Middle frontal gyrus (tissue), 1 donor: ENCODE measurements around the gene NFYC.

Source experiments
- DNase-seq: peaks from one replicate; pipeline ENCODE4 v3.0.0-alpha.2; 2015; ENCODE audit warnings: low spot score; ENCODE audit errors: extremely low spot score

Gene NFYC

DNA sequence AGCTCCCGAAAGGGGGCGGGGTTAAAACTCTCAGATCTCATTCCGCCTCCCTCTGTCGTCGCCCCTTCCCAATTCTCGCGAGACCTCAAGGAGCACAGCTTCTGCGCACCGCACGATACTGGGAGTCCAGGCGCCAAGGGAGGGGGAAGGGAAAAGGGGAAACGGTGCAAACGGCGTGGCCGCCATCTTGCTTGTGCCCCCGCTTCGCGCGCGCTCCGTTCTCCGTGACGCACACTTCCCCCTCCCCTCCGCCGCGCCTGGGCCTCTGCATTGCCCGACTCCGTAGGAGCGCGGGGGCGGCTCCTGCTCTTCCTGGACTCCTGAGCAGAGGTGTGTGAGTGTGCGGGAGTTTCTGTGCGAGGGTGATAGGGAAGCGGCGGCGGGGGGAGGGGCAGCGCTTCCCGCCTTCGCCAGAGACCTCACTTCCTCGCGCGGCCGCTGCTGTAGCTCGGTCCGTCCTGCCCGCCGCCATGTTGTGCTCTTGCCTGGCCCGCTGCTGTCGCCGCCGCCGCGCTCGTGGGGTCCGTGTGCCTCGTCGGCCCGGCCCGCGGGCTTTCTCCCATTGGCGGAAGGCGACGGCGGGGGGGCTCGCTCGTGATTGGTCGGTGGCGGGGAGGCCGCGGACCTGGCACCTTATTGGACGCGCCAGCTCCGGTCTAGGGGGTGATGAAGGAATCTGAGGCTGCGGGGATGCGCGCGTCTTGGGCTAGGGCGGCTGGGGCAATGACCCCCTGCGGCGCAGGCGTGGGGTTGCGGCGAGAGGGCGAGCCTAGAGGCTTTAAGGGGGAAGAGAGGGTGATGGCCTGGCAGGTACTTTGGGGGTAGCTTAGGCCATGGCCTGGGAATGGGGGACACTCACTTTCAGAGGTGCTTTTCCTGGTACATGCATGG is at the start of gene NFYC:
TSS of gene NFYC (plus strand) at position 167 of the 891 bp plus-strand sequence. CDS start 47,140 bp downstream, outside the sequence.
- peak; percentile 95 for DNase-seq

DNA sequence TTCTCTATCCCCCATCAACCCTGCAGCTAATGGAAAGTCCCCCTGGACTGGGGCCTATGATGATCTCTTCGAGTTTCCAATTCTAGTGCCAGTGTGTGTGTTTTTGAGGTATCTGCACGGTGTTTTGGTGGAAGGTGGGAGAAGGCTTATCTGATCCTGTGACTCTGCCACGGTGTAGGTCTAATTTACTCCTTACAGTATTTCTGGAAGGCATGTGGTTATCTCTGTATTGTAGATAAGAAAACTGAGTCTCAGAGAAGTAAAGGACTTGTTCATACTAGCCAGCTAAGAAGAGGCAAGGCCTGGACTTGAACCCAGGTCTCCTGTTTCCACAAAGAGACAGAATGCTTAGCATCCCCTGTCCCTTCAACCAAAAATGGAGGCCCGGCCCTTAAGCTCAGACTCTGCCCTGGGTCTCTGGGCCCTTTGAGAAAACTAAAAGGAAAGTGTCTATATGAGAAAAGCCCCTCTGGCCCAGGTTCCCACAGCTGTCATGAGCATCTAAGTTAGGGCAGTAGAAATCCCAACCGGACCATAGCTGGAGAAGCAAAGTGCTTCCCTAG is 46.3 kb upstream of the NFYC start:
- no peak for DNase-seq

DNA sequence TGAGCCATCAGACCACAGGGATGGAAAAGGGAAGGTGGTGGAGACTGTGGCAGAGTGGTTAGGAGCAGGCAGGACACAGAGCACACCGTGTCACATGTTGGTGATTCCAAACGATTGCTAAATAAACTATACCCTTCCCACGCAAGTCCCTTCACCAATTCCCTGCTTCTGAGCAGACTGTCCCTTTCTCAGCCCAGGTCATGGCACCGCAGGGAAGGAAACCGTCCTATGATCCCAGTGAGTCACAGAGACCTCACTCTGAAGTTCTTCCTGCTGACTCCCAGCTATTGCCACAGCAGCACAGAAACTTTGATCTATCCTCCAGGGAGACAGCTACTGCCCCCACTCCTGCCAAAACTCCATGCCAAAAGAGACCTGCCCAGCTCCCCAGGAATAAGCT is 45.2 kb upstream of the NFYC start:
- no peak for DNase-seq

DNA sequence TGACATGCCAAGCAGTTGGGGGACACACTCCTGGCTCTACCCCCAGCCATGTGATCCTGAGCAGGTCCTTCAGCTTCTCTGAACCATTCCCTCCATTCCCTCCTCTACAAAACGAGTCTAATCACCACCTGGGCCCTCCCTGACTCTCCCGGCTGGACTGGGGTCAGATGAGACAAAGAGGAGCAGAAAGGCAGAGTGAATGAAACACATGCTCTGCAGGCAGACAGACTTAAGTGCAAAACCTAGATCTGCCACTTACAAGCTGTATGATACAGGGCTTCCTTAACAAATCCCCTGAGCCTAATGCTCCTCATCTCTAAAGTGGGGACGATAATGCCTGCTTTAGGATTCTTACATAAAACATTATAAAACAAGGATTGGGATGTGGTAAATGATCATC is 43.3 kb upstream of the NFYC start:
- no peak for DNase-seq

DNA sequence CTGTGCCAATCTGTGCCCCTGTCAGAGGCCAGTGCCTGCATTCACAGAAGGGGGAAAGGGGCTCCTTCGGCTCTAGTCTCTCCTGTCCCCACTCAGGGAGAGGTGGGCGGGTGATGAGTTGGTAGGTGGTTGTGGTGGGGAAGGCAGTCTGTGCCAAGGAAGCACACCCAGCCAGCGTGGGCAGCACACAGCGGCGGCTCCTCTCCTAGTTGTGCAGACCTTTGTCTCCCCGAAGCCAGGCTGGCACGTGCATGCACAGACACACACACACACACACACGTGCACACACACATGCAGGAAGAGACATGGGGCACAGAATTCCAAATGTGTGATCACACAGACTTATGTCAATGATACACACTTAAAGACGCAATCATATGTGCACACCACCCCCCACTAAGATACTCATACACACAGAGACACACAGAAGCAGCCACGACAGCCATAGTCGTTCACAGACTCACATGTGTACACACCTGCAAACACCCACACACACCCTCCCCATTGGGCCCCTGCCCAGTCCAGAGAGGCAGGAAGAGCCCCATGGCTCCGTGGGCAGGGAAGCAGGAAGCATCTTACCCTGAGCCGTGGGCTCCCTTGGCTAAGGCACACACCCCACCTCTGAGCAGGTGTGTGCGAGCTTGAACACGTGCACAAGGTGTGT is 42.4 kb upstream of the NFYC start:
- no peak for DNase-seq

DNA sequence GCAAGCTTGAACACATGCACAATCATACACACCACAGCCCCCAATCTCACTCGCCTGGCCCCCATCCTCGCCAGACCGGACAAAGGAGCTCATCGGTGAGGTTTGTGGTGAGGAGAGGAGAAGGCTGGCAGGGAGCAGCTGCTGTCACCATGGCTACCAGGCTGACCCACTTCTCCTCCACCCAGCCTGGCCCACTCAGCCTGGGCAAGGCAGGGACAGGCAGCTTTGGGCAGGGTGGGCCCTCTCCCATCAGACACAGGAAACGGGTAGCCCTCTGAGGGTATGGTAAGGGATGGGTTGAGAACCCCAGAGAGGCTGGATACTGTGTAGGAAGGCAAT is 41.9 kb upstream of the NFYC start:
- no peak for DNase-seq

DNA sequence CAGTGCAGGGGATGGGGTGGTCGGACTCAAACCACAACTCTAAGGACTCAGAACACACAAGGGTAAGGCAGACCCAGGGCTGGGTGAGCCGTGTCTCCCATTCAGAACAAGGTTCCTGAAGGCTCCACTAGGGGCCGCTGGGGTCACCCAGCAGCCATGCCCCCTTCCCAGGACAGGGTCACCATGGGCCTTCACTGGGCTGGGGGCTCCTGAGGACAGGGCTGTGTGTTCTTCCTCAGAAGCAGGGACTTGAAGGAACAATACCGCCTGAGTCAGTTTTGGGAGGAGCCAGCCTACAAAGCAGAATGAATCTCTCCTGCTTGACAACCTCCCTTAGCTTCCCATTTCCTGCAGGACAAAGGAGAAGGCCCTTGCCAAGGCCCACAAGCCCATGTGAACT is 41.4 kb upstream of the NFYC start:
- DNase-seq: no peak

DNA sequence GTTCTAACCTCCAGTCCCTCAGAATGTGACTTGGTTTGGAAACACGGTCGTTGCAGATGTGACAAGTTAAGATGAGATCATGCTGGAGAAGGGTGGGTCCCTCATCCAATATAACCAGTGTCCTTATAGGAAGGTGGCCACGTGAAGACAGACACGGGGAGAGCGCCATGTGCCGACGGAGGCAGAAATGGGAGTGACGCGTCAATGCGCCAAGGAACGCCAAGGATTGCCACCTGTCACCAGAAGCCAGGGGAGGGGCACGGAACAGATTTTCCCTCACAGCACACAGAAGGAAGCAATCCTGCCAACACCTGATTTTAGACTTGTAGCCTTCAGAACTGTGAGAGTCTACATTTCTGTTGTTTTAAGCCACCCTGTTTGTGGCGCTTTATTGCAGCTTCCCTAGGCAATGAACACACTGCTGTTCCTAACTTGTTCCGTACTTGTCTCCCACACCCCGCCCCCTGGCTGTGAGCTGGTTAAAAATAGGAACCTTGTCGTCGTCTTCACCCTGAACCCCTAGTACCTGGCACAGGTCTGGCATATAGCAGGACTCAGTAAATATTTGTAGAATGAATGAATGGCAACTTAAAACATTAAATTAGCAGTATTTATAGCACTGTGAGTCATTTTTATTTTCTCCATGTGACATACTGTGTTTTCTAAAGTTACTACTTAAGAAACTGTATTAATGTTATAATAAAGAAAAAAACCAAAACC is 40.2 kb upstream of the NFYC start:
- DNase-seq: no peak

DNA sequence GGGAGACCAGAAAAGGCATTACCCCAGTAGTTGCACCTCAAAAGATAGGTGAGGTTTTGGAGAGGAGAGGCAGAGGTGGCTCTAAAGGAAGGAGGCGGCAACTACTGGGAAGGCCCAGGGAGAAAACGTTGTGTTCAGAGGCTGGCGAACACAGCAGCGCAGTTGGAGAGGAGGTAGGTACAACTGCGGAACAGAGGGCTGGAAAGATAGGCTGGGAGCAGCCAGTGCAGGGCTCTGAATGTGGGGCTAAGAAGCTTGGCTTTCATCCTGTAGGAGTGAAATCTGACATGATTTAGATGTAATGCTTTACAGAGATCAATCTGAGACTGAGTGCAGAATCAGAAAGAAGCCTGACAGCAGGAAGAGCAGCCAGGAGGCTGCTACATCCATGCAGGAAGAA is 39.0 kb upstream of the NFYC start:
- DNase-seq: no peak

DNA sequence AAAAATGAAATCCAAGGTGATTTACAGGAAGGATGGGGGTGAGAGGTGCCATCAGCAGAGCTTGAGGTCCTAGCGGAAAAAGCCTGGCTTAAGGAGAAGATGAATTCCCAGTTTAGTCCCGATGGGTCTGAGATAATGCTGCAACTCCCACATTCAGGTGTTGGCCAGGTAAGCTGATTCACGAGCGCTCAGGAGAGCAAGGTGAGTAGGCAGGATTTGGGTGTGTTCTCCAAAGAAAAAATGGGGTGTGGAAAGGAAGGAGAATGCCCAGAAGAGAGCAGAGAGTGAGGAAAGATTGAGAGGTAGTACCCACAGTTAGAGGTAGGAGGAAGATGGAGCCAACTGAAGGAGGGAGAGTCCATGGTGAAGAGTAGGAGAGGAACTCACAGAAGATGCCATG is 38.5 kb upstream of the NFYC start:
- DNase-seq: no peak

DNA sequence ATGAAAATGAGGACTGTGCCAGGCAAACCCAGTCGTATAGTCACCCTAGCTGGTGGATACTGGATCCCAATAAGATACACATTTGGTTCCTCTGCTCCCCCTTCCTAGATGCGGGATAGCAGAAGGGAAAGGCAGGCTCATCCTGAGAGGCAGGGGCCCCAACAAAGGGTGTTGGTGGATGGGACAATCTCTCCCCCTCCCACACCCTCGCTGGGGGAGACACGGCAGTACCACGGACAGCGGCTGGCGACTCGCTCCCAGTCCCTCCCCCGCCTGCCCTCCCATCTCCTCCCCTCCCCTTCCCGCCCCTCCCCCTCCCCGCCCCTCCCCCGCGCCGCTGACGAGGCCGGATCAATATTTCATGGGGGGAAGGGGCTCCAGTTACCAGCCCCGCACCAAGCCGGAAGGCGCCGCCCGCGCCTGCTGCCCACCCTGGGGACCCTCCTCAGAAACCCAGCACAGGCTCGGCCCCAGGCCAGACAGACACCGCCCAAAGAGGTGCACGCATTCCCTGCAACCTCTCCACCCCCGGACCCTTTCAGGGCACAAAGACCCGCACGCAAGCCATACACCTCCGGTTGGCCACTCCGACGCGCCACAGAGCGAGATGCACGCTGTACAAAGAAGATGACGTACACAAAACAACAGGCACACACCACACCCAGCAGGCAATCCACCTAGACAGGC is 37.5 kb upstream of the NFYC start:
- no peak for DNase-seq

DNA sequence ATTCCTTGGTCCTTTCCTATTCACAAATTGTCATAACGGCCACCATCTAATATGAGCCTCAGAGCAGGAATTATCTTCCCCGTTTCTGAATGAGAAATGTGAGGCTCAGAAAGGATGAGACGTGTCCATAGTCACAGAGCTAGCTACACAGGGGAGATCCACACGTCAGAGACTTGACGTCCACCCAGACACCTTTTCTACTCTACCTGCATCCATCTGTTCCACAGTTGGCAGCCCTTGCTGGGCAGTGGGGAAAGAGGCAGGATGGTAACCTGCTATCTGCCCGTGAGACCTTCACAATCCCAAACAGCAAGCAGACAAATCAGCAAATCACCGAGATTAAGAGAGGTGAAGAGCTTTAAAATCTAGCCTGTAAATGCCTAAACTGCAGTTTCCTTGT is 34.5 kb upstream of the NFYC start:
- no peak for DNase-seq

DNA sequence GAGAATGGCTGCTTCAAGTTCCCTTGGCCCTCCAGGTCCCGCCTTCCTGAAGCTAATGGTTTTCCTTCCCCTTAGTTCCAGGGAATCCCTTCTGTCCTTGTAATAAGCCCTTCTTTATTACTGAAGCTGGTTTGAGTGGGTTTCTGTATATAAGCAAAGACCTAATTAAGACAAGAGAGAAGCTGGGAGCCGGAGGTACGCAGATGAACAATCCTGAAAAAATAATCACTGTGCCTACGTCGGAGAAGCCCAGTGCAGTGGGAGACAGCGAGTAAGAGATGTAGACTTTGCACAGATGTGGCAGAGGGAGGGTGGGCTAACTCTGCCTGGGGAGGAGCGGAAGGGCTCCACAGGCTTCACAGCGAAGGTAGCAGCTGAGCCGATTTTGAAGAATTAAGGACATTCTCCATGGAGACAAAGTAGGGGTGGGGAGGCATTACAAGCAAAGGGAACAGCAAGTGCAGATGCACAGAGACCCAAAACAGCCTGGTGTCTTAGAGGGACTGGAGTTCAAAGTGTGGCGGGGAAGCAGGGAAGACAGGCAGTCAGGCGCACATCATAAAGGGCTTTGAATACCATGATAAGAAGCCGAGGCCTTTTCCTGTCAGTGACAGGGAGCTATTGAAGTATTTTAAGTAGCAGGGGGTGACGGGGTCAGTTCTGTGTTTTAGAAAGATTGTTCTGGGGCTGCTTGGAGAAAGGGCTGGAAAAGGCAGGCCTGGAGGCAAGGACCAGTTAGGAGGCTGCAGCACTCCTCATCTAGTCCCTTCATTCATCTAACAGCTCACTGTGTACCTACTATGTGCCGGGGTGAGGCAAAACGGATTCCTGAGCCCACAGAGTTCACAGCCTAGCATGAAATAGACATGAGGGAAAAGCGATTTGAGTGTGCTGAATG is 32.5 kb upstream of the NFYC start:
- no peak for DNase-seq

DNA sequence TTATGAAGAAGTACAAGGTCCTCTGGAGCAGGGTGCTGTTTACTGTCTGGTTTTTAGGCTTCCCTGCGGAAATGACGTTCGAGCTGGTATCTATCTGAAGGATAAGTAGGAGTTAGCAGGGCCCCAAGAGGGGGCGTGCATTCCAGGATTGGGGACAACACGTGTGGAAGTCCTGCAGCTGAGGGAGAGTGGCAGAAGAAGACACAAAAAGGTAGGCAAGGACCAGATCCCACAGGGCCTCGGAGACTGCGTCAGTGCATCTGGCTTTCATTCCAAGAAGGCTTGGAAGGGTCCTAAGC is 31.9 kb upstream of the NFYC start:
- DNase-seq: no peak

DNA sequence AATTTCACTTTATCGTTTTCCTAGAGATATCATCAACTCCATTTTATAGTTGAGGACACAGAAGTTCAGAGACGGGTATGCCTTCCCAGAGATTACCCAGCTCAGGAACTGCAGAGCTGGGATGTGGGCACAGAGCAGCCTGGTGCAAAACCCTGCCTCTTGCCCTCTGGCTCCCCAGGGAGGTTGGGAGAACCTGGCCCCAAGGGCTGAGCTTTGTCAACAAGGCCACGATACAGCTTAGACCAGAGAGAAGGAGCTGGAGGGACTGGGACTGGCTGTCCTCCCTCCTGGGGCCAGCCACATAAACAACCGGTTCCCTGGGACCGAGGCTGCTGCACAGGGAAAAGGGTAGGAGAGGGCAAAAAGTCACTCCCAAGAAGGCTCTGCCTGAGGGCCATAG is 29.8 kb upstream of the NFYC start:
- DNase-seq: no peak

DNA sequence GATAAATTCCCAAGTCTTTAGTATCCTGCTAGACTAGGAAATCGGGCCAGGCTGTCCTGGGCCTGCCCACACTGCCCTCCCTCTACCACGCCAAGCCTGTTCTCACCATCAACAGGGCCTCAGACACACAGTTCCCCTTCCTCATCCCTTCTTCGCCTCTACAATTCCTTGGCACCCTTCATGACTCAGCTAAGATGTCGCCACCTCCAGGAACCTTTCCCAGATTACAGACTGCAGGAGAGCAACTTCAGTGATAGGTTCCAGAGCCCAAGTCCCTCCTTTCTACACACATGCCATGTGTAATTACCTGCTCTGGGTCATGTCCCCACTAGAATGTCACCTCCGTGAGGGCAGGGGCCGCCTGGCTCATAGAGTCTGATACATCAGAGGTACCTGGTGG is 29.4 kb upstream of the NFYC start:
- DNase-seq: no peak

DNA sequence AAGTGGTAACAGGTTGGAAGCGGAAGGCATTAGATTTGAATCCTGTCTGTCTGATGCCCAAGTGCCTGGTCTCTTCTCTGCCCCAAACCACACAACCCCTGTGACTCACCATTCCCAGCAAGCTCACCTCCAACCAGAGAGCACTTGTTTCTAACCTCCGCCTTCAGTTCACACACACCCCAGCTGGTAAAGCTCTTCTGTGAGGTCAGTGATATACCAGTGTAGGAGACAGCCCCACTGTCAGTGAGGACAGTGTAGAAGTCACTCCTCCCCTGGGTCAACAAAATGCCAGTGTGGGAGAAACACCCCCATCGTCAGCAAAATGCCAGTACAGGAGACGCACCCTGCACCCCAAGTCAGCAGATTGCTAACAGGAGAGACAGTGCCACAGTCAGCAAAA is 28.6 kb upstream of the NFYC start:
- no peak for DNase-seq

DNA sequence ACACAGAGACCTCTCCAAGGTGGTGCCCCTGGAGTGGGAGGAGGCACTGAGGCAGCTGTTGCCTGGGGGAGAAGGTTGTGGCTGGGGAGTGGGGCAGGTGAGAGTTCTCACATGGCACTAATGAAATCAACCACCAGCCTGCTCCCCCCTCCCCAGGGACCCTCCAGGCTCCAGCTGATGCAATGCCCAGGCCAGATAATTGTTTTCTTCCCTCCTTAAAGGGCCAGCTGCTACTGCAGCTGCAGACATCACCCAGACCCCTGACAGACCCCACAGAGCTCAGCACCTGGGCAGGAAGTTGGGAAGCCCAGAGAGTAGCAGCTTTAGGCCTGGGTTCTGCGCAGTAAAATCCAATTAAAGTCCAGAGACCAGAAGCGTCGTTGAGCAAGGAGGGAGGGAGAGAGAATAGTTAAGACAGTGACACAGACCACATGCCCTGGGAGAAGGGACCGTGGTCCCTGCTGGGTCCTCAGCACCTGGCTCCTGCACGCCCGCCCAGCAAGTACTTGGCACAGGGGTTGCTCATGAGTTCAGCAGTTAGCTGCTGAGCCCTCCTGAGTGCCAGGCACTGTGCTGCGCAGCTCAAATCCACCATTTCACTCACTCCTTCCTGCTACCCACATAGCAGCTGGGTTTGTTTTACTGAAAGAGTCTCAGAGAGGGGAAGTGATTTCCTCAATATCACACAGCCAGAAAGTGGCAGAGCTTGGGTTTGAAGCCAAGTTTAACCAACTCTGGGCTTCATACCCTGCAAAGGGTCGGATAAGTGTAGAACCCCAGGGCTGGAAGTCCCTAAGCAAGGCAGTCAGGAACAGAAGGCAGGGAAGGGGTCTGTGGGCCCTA is 28.0 kb upstream of the NFYC start:
- DNase-seq: no peak

DNA sequence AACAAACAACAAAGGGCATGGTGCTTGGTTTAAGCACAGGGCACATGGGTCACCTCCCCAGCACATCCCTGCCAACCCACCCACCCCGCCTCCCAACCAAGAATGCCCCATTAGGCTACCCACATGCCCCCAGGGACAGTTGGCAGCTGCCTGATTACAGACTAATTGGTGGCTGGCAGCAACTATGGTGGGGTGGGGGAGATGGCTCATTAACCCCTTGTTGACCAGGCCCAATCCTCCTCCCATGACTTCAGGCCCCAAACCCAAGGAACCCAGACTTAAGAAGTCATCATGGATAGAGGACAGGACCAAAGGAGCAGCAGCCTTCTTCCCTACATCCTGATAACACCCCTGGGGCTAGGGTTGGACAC is 27.4 kb upstream of the NFYC start:
- no peak for DNase-seq

DNA sequence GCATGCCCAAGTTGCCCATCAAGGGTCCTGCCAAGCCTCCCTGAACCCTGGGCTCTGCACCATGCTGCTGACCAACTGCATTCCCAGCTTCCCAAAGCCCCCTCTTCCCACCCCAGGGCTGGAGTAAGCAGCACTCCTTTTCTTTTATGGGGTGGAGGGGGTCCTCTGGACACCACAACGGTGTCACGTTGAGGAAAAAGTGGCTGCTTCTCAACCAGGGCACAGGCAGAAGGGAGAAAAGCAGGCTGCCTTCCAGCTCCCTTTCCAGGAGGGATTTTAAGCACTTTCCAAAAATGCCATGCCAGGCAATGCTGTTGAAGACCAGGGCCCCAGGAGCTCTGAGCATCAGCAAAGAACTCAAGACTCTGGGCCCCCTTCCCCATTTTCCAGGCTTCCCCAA is 26.7 kb upstream of the NFYC start:
- no peak for DNase-seq
